ENCODE data around the gene PFKFB2. TPM values are rescaled to one million over a fixed set of nuclear protein-coding genes. Genes with fewer than 3 reads are reported as not detected.

The PFKFB2 gene
- total and polyA plus RNA-seq, 2 donors (not counting 1 experiment from before 2014, with no cell fraction given), result 6.5 to 18.2 TPM

GRCh38 chr1:207049514-207049913, 3.6 kb upstream of the PFKFB2 start:
- Histone ChIP-seq H3K27ac (ENCODE audit: low read length in 2 of 2) (no peak overlapping the region), H3K4me2 (replicated peaks; ENCODE audit: low read depth, low read length, poor library complexity, severe bottlenecking) (peak overlapping the region; percentile 83), H3K4me1 (ENCODE audit: control insufficient read depth in 2 of 2, insufficient read depth in 2 of 2, low read length in 2 of 2) (peaks cover 29 to 30% of the 10 kb centered on the region in 2 donors), H2AFZ (ENCODE audit: insufficient read depth, low read depth, low read length, poor library complexity, severe bottlenecking) (peak overlapping the region; percentile 89), H3K4me3 (ENCODE audit: control extremely low read depth in 1 of 5, extremely low read depth in 1 of 5, insufficient read depth in 1 of 5, low read depth in 2 of 5, low read length in 4 of 5) (peak overlapping the region in 3 of 5 experiments; percentile 87 to 97 (median 92)), H3K9ac (ENCODE audit: low read length) (peak overlapping the region; percentile 79), H3K9me3 (ENCODE audit: control extremely low read depth in 1 of 3, control insufficient read depth in 2 of 3, insufficient read depth in 1 of 3, low read length in 2 of 3) (no peaks in the 10 kb centered on the region), H4K20me1 (ENCODE audit: control insufficient read depth, insufficient read depth, low read length, poor library complexity, severe bottlenecking) (peaks cover 6% of the 10 kb centered on the region), H3K27me3 (replicated peaks in 1 of 4; ENCODE audit: control extremely low read depth in 1 of 4, control insufficient read depth in 3 of 4, insufficient read depth in 4 of 4, low read length in 3 of 4) (no peaks in the 10 kb centered on the region), H3K36me3 (replicated peaks in 1 of 2; ENCODE audit: control extremely low read depth in 1 of 2, control insufficient read depth in 1 of 2, extremely low read depth in 1 of 2, insufficient read depth in 2 of 2, low read length in 1 of 2) (peaks cover 10 to 22% of the 10 kb centered on the region in 2 experiments), H3K79me2 (ENCODE audit: control insufficient read depth, insufficient read depth, low read length) (peaks cover 59% of the 10 kb centered on the region)
- ChIA-PET CTCF (interaction anchor here (0.7 to 4.9 kb wide), 15 partner anchors 10 to 469 kb away, joined by 3 to 76 read pairs (median 5); partner anchors contain the start of gene CR2), POLR2A (no interaction called here)
- Mint-ChIP-seq H3K27me3 (no peaks in the 10 kb centered on the region), H3K27ac (no peak overlapping the region), H3K4me1 (peaks cover 62% of the 10 kb centered on the region), H3K4me3 (peak overlapping the region; percentile 18), H3K9me3 (ENCODE audit: insufficient read depth) (no peaks in the 10 kb centered on the region)
- DNase-seq (no peak), ATAC-seq (ENCODE audit: low read depth) (no peak)
- 98% methylated on average over 6 of the region's 8 CpGs for WGBS (ENCODE audit: insufficient coverage)
- intact Hi-C loops (cut with micrococcal nuclease), result no loop called here
- TF ChIP-seq EZH2 (IDR thresholded peaks at IDR 0.05; ENCODE audit: borderline replicate concordance, insufficient read depth, low read depth, low read length, poor library complexity, severe bottlenecking) (no peak), CTCF (IDR thresholded peaks at IDR 0.05) (no peak)

- Histone ChIP-seq H3K4me3 (ENCODE audit: control extremely low read depth in 1 of 5, extremely low read depth in 1 of 5, insufficient read depth in 1 of 5, low read depth in 2 of 5, low read length in 4 of 5) (peak overlapping the region; percentile 83 to 97 (median 87)), H3K9me3 (ENCODE audit: control extremely low read depth in 1 of 3, control insufficient read depth in 2 of 3, insufficient read depth in 1 of 3, low read length in 2 of 3) (no peaks in the 10 kb centered on the region), H4K20me1 (ENCODE audit: control insufficient read depth, insufficient read depth, low read length, poor library complexity, severe bottlenecking) (peaks cover 6% of the 10 kb centered on the region), H3K27me3 (replicated peaks in 1 of 4; ENCODE audit: control extremely low read depth in 1 of 4, control insufficient read depth in 3 of 4, insufficient read depth in 4 of 4, low read length in 3 of 4) (no peaks in the 10 kb centered on the region), H2AFZ (ENCODE audit: insufficient read depth, low read depth, low read length, poor library complexity, severe bottlenecking) (peak overlapping the region; percentile 89), H3K4me1 (ENCODE audit: control insufficient read depth in 2 of 2, insufficient read depth in 2 of 2, low read length in 2 of 2) (peaks cover 34 to 35% of the 10 kb centered on the region in 2 donors), H3K27ac (ENCODE audit: low read length in 2 of 2) (peak overlapping the region; percentile 50 to 72), H3K9ac (ENCODE audit: low read length) (peak overlapping the region; percentile 79), H3K36me3 (replicated peaks in 1 of 2; ENCODE audit: control extremely low read depth in 1 of 2, control insufficient read depth in 1 of 2, extremely low read depth in 1 of 2, insufficient read depth in 2 of 2, low read length in 1 of 2) (peaks cover 10 to 22% of the 10 kb centered on the region in 2 experiments), H3K79me2 (ENCODE audit: control insufficient read depth, insufficient read depth, low read length) (peaks cover 54% of the 10 kb centered on the region), H3K4me2 (replicated peaks; ENCODE audit: low read depth, low read length, poor library complexity, severe bottlenecking) (peak overlapping the region; percentile 83)
- Mint-ChIP-seq H3K4me1 (peaks cover 63% of the 10 kb centered on the region), H3K9me3 (ENCODE audit: insufficient read depth) (no peaks in the 10 kb centered on the region), H3K27me3 (no peaks in the 10 kb centered on the region), H3K4me3 (peak overlapping the region; percentile 99), H3K27ac (peak overlapping the region; percentile 89)
- ChIA-PET POLR2A (no interaction called here), CTCF (interaction anchor here (0.7 to 4.9 kb wide), 18 partner anchors 10 to 469 kb away, joined by 3 to 76 read pairs (median 4); partner anchors contain the start of gene CR2)
- DNase-seq (peak; percentile 73), ATAC-seq (ENCODE audit: low read depth) (peak; percentile 23)
- no peak for TF ChIP-seq EZH2 (IDR thresholded peaks at IDR 0.05; ENCODE audit: borderline replicate concordance, insufficient read depth, low read depth, low read length, poor library complexity, severe bottlenecking)
- peak; percentile 90 for TF ChIP-seq CTCF (IDR thresholded peaks at IDR 0.05)
- 0% methylated on average over 1 of the region's 6 CpGs for WGBS (ENCODE audit: insufficient coverage)
- intact Hi-C loops (cut with micrococcal nuclease), result loop anchor here (1.0 to 10.0 kb wide), 6 partner anchors 27 to 493 kb away; partner anchors contain the start of genes DYRK3, FCMR and MAPKAPK2
Observed at GRCh38 chr1:207049974-207050391, 3.1 kb upstream of the PFKFB2 start.

Measured in B cell (primary cell).